Measurements from ENCODE around the gene HOXD1. TPM values are rescaled to one million over a fixed set of nuclear protein-coding genes. Genes with fewer than 3 reads are reported as not detected.

Gene HOXD1
- total RNA-seq, result 0.16 TPM in 1 of 2 replicates, not detected in the other
- long read RNA-seq, result 0 reads

DNA sequence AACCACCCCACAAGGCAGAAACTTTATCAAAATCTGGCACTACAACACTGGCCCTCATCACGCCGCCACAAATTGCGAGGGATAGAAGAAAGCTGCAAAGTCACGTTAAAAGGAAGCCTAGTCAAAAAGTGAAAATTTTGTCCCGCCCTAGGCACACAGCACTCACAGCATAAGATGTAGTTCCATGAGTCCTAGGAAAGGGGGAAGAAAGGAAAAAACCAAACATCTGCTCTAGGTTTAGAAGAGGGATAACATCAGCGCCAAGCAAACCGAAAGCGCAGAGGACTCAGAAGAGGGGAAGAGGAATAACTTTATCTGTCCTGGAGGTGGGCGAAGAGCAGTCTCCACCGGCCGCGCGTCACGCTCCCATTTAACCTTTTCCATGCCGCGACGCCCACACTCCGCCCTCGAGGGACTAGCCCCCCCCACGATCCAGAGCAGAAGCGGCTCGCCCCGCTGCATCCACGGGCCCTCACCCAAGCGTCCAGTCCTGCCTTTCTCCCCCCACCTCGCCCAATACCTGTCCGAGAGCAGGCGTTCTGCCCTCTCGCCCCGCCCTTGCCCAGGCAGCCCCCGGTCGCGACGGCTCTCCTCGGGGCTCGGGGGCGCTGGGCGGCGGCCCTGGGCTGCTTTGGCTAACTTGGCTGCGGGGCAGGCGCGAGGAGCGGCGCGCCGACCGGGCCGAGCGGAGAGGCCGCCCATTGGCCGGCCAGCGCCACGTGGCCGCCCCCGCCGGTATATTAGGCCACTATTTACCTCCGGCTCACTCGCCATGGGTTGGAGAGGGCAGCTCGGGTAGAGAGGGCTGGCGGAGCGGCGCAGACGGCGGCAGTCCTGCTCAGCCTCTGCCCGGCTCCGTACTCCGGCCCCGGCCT lies at the start of gene HOXD1:
Gene HOXD1, plus strand, starts transcription at position 770 of the 875 bp plus-strand sequence. CDS start 134 bp downstream, outside the sequence.
- Mint-ChIP-seq H3K27me3 (peaks cover 88% of the 10 kb centered on the region), H3K4me1 (ENCODE audit: low read depth) (peaks cover 8% of the 10 kb centered on the region), H3K4me3 (ENCODE audit: low read depth) (peak within 1 kb of the TSS; percentile 41), H3K27ac (peak within 1 kb of the TSS; percentile 62), H3K36me3 (ENCODE audit: insufficient read depth) (no peaks in the 10 kb centered on the region), H3K9me3 (ENCODE audit: low read depth) (no peaks in the 10 kb centered on the region)
- no peak for DNase-seq (ENCODE audit: low spot score, unreplicated experiment)
- TF ChIP-seq, protein P1, sequence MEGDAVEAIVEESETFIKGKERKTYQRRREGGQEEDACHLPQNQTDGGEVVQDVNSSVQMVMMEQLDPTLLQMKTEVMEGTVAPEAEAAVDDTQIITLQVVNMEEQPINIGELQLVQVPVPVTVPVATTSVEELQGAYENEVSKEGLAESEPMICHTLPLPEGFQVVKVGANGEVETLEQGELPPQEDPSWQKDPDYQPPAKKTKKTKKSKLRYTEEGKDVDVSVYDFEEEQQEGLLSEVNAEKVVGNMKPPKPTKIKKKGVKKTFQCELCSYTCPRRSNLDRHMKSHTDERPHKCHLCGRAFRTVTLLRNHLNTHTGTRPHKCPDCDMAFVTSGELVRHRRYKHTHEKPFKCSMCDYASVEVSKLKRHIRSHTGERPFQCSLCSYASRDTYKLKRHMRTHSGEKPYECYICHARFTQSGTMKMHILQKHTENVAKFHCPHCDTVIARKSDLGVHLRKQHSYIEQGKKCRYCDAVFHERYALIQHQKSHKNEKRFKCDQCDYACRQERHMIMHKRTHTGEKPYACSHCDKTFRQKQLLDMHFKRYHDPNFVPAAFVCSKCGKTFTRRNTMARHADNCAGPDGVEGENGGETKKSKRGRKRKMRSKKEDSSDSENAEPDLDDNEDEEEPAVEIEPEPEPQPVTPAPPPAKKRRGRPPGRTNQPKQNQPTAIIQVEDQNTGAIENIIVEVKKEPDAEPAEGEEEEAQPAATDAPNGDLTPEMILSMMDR (IDR thresholded peaks at IDR 0.05; ENCODE audit: unreplicated experiment), result no peak

DNA sequence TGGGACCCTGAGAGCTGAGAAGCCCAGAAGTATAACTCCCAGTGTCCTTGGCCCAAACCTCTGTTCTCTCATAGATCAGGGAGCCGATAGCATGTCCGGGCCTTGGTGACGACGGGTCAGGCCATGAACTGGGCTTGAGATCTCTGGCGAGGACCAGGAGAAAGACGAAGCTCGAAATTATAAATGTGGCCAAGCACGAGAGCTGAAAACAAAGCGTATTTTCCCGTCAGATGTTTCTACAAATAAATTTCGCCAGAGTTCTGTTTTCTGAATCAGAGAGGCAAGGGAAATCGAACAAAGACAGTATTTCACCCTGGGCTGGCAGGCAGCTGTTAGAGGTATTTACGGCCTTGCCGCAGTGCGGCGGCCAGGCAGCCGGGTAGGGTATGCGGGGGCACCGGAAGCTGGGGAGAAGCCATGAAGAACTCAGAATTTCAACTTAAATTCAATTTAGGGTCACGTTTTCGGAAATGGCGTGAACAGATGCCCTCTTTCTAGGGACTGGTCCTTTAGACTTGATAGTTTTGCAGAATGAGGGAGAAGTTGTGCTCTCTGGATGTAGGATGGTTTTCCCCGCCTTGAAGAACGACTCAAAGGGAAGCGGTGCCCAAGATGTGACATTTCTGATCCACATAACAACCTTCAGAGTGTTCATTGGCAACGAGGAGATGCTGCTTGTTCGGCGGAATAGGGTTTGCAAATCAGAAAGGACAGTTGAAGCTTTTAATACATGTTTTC lies 49.4 kb upstream of the HOXD1 start:
- Mint-ChIP-seq H3K27ac (no peak overlapping the region), H3K4me3 (ENCODE audit: low read depth) (no peak overlapping the region), H3K4me1 (ENCODE audit: low read depth) (no peaks in the 10 kb centered on the region), H3K9me3 (ENCODE audit: low read depth) (no peaks in the 10 kb centered on the region), H3K27me3 (peaks cover 95% of the 10 kb centered on the region), H3K36me3 (ENCODE audit: insufficient read depth) (no peaks in the 10 kb centered on the region)
- no peak for DNase-seq (ENCODE audit: low spot score, unreplicated experiment)
- TF ChIP-seq, protein P1 (IDR thresholded peaks at IDR 0.05; ENCODE audit: unreplicated experiment), result no peak

DNA sequence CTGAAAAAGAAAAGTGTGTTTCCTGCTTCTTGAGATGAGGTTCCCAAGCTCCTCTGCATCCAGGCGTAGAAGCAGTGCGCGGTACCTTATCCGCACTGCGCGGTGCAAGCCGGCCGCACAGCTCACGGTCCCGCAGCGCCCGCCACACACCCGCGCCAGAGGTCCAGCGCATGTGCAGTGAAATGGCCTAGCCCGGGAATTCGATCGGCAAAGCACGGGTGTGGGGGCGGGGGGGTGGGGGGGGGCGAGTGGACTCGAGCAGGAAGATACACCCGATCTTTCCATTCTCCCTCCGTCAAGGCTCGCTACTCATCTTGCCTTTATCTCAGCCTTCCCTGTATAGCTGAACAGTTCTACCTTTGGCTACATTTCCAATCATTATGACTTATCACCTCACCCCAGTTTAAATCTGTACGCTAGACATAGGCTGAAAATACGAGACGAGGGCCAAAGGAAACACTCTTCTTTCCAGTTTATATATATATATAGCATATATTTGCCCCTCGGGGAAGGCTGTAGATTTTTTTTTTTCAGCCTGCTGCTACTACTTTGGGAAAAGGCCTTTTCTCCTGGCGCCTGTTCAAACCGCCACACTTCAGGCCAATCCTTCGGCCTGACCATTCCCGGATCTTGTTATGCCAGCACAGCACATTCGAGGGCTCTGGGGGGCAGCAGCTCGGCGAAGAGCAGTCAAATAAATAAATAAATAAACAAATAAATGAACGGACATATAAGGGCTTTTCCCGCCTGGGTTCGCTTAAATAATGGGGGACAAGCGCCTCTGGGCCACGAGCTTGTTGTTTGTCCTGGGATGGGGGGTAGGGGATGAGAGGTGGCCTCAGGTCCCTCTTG lies 48.6 kb upstream of the HOXD1 start:
- no peak for DNase-seq (ENCODE audit: low spot score, unreplicated experiment)

DNA sequence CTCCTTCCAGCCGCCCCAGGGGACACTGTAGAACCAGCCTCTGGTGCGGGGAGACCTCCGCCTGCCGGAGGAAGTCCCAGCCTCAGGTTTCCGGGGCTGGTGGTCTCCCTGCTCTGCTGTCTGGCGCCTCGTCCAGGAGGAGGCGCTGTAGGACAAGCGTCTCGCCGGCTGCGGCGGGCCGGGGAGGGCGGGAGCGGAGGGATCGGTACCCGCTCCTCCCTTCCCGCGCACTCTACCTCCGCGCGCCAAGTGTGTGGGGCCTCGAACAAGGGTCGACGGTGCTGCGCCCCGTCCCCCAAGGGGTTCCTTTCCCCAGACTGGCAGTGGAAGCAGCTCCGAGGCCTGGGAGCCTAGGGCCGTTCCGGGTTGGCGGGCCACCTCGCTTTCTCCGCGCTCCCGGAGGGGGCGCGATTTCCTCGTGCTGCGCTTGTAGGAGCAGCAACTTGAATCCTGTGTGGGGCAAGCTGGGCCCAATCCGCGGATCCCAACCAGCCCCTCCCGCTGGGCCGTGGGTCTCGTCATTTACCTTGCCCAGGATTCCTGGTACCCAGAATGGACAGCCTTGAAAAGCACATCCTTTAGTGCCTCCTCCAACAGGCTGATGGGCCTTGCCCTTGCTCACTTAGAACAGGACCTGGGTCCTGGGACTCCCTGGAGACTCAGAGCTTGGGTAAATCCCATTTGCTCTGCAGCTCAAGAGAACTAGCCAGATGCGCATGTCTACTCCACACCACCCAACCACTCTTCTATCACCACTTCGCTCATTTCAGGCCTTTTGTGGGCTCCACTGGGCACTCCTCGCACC lies 47.8 kb upstream of the HOXD1 start:
- peak; percentile 73 for DNase-seq (ENCODE audit: low spot score, unreplicated experiment)

More for the DNA sequence above, 48.6 kb upstream of the HOXD1 start:
- TF ChIP-seq, protein P1 (IDR thresholded peaks at IDR 0.05; ENCODE audit: unreplicated experiment), result no peak
- no peak overlapping the region for H3K27ac Mint-ChIP-seq
- H3K36me3 Mint-ChIP-seq (ENCODE audit: insufficient read depth), result no peaks in the 10 kb centered on the region
- peaks cover 95% of the 10 kb centered on the region for H3K27me3 Mint-ChIP-seq
- no peaks in the 10 kb centered on the region for H3K4me1 Mint-ChIP-seq (ENCODE audit: low read depth)
- H3K4me3 Mint-ChIP-seq (ENCODE audit: low read depth), result peak overlapping the region; percentile 21
- no peaks in the 10 kb centered on the region for H3K9me3 Mint-ChIP-seq (ENCODE audit: low read depth)

More for the DNA sequence above, 47.8 kb upstream of the HOXD1 start:
- TF ChIP-seq, protein P1 (IDR thresholded peaks at IDR 0.05; ENCODE audit: unreplicated experiment), result peak; percentile 90
- Mint-ChIP-seq H3K4me1 (ENCODE audit: low read depth) (no peaks in the 10 kb centered on the region), H3K9me3 (ENCODE audit: low read depth) (no peaks in the 10 kb centered on the region), H3K36me3 (ENCODE audit: insufficient read depth) (no peaks in the 10 kb centered on the region), H3K27ac (no peak overlapping the region), H3K27me3 (peaks cover 95% of the 10 kb centered on the region), H3K4me3 (ENCODE audit: low read depth) (peak overlapping the region; percentile 55)

Measured in progenitor cell of endocrine pancreas (in vitro differentiated cells).